ENCODE results near the gene PLEKHG4. TPM values are rescaled to one million over a fixed set of nuclear protein-coding genes. Genes with fewer than 3 reads are reported as not detected.

The PLEKHG4 gene
- total RNA-seq, 4 donors from 2014 or later = 2.4 to 13.2 (median 10.2) TPM

GRCh38 chr16:67310561-67310960 lies 31.2 kb downstream of the PLEKHG4 start:
- TF ChIP-seq CTCF (IDR thresholded peaks at IDR 0.05; ENCODE audit: low read depth) = no peak

GRCh38 chr16:67311607-67312488 lies 32.5 kb downstream of the PLEKHG4 start:
- no peak for TF ChIP-seq CTCF (IDR thresholded peaks at IDR 0.05; ENCODE audit: low read depth)

GRCh38 chr16:67312719-67313118 lies 33.4 kb downstream of the PLEKHG4 start:
- TF ChIP-seq CTCF (IDR thresholded peaks at IDR 0.05; ENCODE audit: low read depth) = no peak

GRCh38 chr16:67317853-67318252 lies 38.5 kb downstream of the PLEKHG4 start:
- no peak for TF ChIP-seq CTCF (IDR thresholded peaks at IDR 0.05; ENCODE audit: low read depth)

- no peak for TF ChIP-seq CTCF (IDR thresholded peaks at IDR 0.05; ENCODE audit: low read depth)
These were observed 46.8 kb downstream of the PLEKHG4 start for GRCh38 chr16:67326115-67326471.

- no peak for TF ChIP-seq CTCF (IDR thresholded peaks at IDR 0.05; ENCODE audit: low read depth)
These were observed 47.4 kb downstream of the PLEKHG4 start, which contains the start of the genes KCTD19 and LRRC36 for GRCh38 chr16:67326472-67327309. TSS of gene KCTD19 (minus strand) at chr16:67326741. CDS start at chr16:67326707, 34 bp downstream. TSS of gene LRRC36 (plus strand) at chr16:67326815. CDS start at chr16:67326863, 48 bp downstream.

- TF ChIP-seq CTCF (IDR thresholded peaks at IDR 0.05; ENCODE audit: low read depth) = no peak
These were observed 48.4 kb downstream of the PLEKHG4 start for GRCh38 chr16:67327743-67328142.

All from subcutaneous adipose tissue (tissue), 4 donors.